ENCODE measurements around the gene APBA2.

GRCh38 chr15:29081781-29082180 is 196.0 kb downstream of the APBA2 start:
- TF ChIP-seq CEBPB (IDR thresholded peaks at IDR 0.05; ENCODE audit: borderline replicate concordance, low read depth, low read length), result no peak
- no peak for TF ChIP-seq HDAC6 (IDR thresholded peaks at IDR 0.05; ENCODE audit: low read depth, low read length)
- TF ChIP-seq PRDM10 (CRISPR knock-in tag; IDR thresholded peaks at IDR 0.05; ENCODE audit: low read depth), result no peak
- TF ChIP-seq CTCF (CRISPR knock-in tag; IDR thresholded peaks at IDR 0.05), result no peak

All from HepG2 (cell line).